HG02623 (cell line): ENCODE data around the gene CAMTA1.

Experiments
- ATAC-seq: cut with Tn5 transposase; IDR thresholded peaks from one replicate; pipeline ENCODE4 v1.9.1; 2021; ENCODE audit warnings: moderate library complexity; ENCODE audit not compliant: unreplicated experiment

Gene CAMTA1

DNA sequence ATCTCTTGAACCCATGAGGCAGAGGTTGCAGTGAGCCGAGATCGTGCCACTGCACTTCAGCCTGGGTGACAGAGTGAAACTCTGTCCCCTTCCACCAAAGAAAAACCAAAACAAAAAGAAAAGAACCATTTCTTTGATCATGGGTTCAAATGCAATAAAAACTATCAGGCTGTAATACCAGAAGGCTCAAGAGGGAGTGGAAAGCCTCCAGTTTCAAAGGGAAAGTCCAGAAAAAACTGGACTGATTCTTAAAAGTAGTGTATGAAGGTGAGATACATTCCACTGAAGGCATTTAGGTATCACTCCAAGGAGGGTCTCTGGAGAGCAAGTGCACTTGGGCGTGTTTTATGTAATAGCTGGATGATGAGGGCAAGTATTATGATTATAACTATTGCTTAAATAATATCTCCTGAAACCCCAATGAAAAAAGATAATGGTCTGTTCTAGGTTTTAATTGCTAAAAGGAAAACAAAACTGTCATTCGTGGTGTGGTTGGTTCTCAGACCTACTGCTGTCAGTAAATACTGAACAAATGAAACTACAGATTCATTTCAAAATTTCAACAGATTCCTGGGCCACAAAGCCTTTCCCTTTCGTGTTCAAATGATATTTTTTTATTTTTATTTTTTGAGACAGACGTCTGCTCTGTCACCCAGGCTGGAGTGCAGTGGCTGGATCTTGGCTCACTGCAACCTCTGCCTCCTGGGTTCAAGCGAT lies 6.0 kb upstream of the CAMTA1 start:
- ATAC-seq = no peak

DNA sequence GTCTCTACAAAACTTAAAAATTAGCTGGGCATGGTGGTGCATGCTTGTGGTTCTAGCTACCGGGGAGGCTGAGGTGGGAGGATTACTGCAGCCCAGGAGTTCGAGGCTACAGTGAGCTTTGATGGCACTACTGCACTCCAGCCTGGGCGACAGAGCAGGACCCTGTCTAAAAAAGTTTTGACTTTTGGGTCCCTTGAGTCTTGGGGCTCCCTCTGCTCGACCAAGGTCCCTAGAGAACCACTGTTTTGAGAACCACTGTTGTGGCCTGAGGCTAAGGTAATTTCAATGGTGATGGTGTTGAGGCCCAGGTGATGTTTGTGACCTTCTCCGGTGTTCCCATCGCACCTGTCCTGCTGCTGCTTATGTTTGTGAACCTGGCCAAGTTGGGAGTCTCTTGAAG lies 3.1 kb upstream of the CAMTA1 start:
- ATAC-seq = no peak

- ATAC-seq = no peak
Observed at GRCh38 chr1:6783221-6783620, 2.0 kb upstream of the CAMTA1 start.

- ATAC-seq = no peak
Observed at GRCh38 chr1:6783936-6784559, 1.2 kb upstream of the CAMTA1 start.

DNA sequence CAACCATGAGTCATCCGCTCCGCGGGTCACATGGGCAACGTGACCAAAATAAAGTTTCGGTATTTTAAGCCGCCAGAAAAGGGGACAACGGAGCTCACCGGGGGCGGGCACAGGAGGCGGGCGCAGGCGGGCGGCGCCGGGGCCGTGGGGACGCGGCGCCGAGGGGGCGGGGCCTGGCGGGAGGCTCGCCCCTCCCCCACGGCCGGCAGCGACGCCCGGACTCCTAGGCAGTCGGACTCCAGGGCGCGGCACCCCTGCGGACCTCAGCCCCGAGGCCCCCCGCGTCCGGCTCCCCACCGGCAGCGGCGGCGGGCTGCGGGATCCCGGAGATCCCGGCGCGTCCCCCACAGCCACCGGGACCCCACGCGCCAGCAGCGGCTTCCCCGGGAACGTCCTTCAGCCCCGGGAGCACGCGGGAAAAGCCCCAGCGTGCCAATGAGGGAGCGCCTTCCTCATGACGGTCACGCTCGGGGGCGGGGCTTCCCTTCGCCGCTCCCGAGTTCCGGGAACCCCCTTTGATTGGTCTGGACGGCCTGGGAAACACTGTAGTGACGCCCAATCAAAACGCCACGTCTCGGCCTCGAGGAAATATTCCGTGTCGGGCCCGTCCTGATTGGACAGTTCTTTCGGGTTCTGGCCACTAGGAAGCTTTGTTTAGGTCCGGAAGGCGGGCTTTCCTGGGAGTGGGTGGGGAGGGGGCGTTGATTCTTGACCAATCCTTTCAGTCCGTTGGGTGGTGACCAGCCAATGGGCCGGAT lies 515 bp upstream of the CAMTA1 start:
- peak; percentile 67 for ATAC-seq

GRCh38 chr1:6785728-6786505 lies 663 bp downstream of the CAMTA1 start:
- no peak for ATAC-seq

DNA sequence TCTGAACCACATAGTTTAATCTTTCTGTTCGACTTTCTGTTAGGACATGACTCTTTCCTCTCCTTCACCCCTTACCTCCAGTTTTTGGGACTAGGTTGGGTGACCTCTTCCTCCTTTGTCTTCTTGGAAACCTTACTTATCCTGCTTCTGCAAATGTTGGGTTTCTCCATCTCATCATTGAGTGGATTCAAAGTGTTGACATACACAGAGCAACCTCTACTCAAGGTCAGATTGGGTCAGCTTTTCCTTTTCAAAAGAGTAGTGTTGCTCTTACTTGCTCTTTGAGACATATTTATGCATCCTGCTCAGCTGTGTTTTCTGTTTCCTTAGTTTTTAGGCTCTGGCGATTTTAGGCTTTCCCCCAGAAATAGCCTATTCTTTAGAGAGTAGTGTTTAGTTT lies 3.7 kb downstream of the CAMTA1 start:
- ATAC-seq = no peak

GRCh38 chr1:6790146-6790545 lies 4.9 kb downstream of the CAMTA1 start:
- no peak for ATAC-seq

GRCh38 chr1:6794164-6794563 lies 8.9 kb downstream of the CAMTA1 start:
- ATAC-seq = no peak

GRCh38 chr1:6795203-6795602 lies 9.9 kb downstream of the CAMTA1 start:
- ATAC-seq = no peak

GRCh38 chr1:6795661-6796060 lies 10.4 kb downstream of the CAMTA1 start:
- no peak for ATAC-seq

DNA sequence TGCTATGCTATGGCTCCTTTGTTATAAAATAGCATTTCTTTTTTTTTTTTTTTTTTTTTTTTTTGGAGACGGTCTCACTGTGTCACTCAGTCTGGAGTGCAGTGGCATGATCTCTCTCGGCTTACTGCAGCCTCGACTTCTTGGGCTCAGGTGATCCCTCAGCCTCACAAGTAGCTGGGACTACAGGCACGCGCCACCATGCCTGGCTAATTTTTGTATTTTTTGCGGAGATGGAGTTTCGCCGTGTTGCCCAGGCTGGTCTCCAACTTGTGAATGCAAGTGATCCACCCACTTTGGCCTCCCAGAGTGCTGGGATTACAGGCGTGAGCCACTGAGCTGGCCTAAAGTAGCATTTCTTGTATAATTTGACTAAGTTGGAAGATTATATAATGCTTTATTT lies 10.8 kb downstream of the CAMTA1 start:
- no peak for ATAC-seq

- no peak for ATAC-seq
Observed at GRCh38 chr1:6799499-6799898, 14.2 kb downstream of the CAMTA1 start.

DNA sequence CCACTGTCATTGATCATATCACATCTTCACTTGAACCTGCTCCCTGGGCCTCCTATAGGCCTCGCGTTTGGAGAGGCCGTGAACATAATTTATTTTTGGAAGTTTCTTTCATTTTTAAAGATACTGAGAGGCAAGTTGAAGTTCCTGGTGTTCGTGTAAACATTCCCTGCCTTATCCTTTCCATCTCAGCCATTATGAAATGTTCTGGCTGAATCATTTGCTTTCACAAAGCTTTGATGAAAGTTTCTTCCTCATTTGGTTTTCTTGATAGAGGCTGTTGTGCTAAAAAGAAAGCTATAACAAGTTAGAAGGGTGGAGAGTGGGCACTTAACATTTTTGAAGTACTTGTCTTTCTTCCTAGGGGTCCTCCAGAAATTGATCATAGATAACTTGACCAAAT lies 15.5 kb downstream of the CAMTA1 start:
- no peak for ATAC-seq

- ATAC-seq = no peak
Observed at GRCh38 chr1:6801199-6801598, 15.9 kb downstream of the CAMTA1 start.

GRCh38 chr1:6801966-6802365 lies 16.7 kb downstream of the CAMTA1 start:
- no peak for ATAC-seq

- ATAC-seq = no peak
Observed at GRCh38 chr1:6802454-6802853, 17.2 kb downstream of the CAMTA1 start.

DNA sequence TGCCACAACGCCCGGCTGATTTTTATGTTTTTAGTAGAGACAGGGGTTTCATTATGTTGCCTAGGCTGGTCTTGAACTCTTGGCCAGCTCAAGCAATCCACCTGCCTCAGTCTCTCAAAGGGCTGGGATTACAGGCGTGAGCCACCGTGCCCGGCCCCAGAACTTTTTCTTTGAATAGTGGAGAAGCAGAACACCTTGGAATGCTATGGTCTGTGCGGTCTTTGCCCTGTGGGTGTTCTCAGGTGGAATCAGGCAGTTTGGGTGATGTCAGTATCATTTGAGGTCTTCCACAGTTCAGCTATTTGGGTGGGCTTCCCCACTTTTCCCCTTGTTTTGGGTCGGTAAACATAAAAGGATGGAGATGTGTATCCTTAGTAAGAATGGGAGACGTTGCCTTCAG lies 17.6 kb downstream of the CAMTA1 start:
- no peak for ATAC-seq

DNA sequence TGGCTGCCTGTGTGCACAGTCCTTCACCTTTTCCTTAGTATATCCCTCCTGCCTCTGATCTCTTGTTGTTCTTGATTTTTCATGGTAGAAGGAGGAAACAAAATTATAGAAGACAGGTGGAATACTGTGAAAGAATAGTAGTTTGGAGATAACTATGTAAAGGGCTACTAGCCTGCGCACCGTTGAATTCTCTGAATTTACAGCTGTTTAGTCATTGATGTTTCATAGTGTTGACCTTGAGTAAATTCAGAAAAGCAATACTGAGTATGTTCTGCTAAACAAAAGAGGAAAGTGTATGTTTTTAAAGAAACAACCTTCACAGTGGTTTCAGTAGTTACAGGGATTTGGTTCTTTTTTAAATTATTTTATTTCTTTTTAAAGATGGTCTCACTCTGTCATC lies 18.1 kb downstream of the CAMTA1 start:
- ATAC-seq = no peak

- ATAC-seq = no peak
Observed at GRCh38 chr1:6805004-6805416, 19.8 kb downstream of the CAMTA1 start.

- no peak for ATAC-seq
Observed at GRCh38 chr1:6807782-6808181, 22.5 kb downstream of the CAMTA1 start.
